Skeletal muscle tissue (tissue), 5 donors: ENCODE measurements around the gene KRTAP9-7. TPM values are rescaled to one million over a fixed set of nuclear protein-coding genes. Genes with fewer than 3 reads are reported as not detected.

Source experiments
- H3K27ac ChIP-seq: one replicate; pipeline ENCODE4 v1.7.0; 2013; ENCODE audit warnings: mild to moderate bottlenecking, low read depth, low read length, inconsistent platforms
- H3K27me3 ChIP-seq, 3 donors: one replicate each; pipeline ENCODE4 v1.7.0; 2013; ENCODE audit warnings: low read length in 3 of 3; ENCODE audit not compliant: control insufficient read depth in 3 of 3, insufficient read depth in 3 of 3
- H3K36me3 ChIP-seq, 3 donors: one replicate each; pipeline ENCODE4 v1.7.0; 2013; ENCODE audit warnings: low read length in 3 of 3; ENCODE audit not compliant: control insufficient read depth in 3 of 3, insufficient read depth in 3 of 3
- H3K4me1 ChIP-seq, 3 donors: one replicate each; pipeline ENCODE4 v1.7.0; 2013; ENCODE audit warnings: low read length in 3 of 3, mild to moderate bottlenecking in 3 of 3; ENCODE audit not compliant: control insufficient read depth in 3 of 3, insufficient read depth in 3 of 3
- H3K4me3 ChIP-seq, 3 donors: one replicate each; pipeline ENCODE4 v1.7.0; 2013; ENCODE audit warnings: low read length in 3 of 3
- H3K9ac ChIP-seq, 3 donors: one replicate each; pipeline ENCODE4 v1.7.0; 2013; ENCODE audit warnings: low read length in 3 of 3, mild to moderate bottlenecking in 3 of 3, moderate library complexity in 2 of 3, low read depth in 1 of 3
- H3K9me3 ChIP-seq, 3 donors: one replicate each; pipeline ENCODE4 v1.7.0; 2013; ENCODE audit warnings: low read length in 3 of 3; ENCODE audit not compliant: control insufficient read depth in 3 of 3
- small RNA-seq: library from RNA; depleted of rRNA; stranded (forward); fragments of <200 nt; gene quantifications from one replicate; pipeline ENCODE3, GENCODE V24; 2014
- total RNA-seq: library from RNA; depleted of rRNA; stranded (reverse); fragments of >200 nt; gene quantifications from one replicate; pipeline ENCODE4 v1.2.3, GENCODE V29; 2014
- donor health status: Osteomylitis.

The KRTAP9-7 gene
- total RNA-seq, 1 donor from 2014 or later = not detected

- no peaks in the 10 kb centered on the region for H3K36me3 ChIP-seq
- no peak overlapping the region for H3K4me3 ChIP-seq
- no peak overlapping the region for H3K27ac ChIP-seq
- no peak overlapping the region for H3K9ac ChIP-seq
- peaks cover 4 to 12% (median 6%) of the 10 kb centered on the region in 3 donors for H3K27me3 ChIP-seq
- peaks cover 0 to 3% (median 0%) of the 10 kb centered on the region in 3 donors for H3K9me3 ChIP-seq
- H3K4me1 ChIP-seq = no peaks in the 10 kb centered on the region
Observed at GRCh38 chr17:41318231-41318630, 42.7 kb downstream of the KRTAP9-7 start.

GRCh38 chr17:41322094-41322902 is 46.8 kb downstream of the KRTAP9-7 start:
- peaks cover 0 to under 1% (median 0%) of the 10 kb centered on the region in 3 donors for H3K27me3 ChIP-seq
- H3K4me3 ChIP-seq = no peak overlapping the region
- no peak overlapping the region for H3K27ac ChIP-seq
- H3K36me3 ChIP-seq = no peaks in the 10 kb centered on the region
- peaks cover 0 to 3% (median 0%) of the 10 kb centered on the region in 3 donors for H3K9me3 ChIP-seq
- no peaks in the 10 kb centered on the region for H3K4me1 ChIP-seq
- H3K9ac ChIP-seq = no peak overlapping the region

DNA sequence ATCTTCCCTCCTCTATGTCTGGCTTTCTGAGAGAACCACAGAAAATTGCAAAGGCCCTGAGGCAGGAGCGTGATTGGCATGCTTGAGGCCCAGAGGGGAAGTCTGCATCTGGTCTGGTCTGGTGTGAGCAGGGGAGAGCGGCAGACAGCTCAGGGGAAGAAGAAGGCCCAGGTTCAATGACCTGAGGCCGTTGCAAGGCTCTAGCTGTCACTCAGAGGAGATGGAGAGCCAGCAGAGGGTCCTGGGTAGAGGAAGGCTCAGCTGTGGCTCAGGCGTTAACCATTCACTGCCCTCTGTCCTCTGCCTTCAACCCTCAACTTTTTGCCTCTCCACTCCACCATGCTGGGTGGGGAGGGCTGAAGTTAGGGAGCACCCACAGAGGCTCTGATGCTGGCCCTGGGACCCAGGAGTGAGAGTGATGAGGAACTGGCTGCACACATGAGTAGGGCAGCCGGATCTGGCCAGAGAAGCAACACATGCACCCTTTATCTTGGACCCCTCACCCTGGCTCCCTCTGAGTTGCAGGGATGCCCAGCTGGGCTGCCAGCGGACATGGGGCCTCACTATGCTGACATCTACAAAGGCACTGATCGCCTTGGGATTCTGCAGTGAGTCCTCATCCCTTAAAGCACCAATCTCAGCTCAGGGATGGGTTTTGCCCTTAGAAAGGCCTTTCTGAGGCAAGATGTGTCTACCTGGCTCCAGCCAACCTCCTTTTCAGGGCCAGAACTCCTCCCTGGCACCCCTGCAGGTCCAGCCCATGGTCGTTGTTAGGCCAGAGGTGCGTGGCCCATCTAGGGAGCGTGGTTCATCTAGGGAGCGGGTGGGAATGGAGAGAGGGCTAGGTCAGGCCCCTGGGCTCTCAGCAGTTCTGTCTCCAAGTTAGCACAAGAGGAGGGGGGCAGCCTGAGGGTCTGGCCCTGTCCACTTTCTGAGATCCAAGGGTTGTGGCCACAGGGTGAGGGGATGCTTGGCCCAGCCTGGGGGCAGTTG is 47.7 kb downstream of the KRTAP9-7 start:
- Histone ChIP-seq H3K9ac (no peak overlapping the region), H3K27me3 (peaks cover 0 to 4% (median 0%) of the 10 kb centered on the region in 3 donors), H3K9me3 (peaks cover 0 to 3% (median 0%) of the 10 kb centered on the region in 3 donors), H3K36me3 (no peaks in the 10 kb centered on the region), H3K27ac (no peak overlapping the region), H3K4me1 (no peaks in the 10 kb centered on the region), H3K4me3 (no peak overlapping the region)

- peaks cover 0 to 3% (median 0%) of the 10 kb centered on the region in 3 donors for H3K9me3 ChIP-seq
Observed at GRCh38 chr17:41324180-41325075, 48.9 kb downstream of the KRTAP9-7 start.

GRCh38 chr17:41325126-41325525 is 49.6 kb downstream of the KRTAP9-7 start:
- Histone ChIP-seq H3K9me3 (no peaks in the 10 kb centered on the region), H3K9ac (no peak overlapping the region), H3K36me3 (no peaks in the 10 kb centered on the region), H3K4me1 (no peaks in the 10 kb centered on the region), H3K27me3 (peaks cover 0 to 4% (median 0%) of the 10 kb centered on the region in 3 donors), H3K4me3 (no peak overlapping the region), H3K27ac (no peak overlapping the region)

More at GRCh38 chr17:41324180-41325075, 48.9 kb downstream of the KRTAP9-7 start:
- Histone ChIP-seq H3K4me1 (no peaks in the 10 kb centered on the region), H3K27ac (no peak overlapping the region), H3K36me3 (no peaks in the 10 kb centered on the region), H3K27me3 (peaks cover 0 to 4% (median 0%) of the 10 kb centered on the region in 3 donors), H3K4me3 (no peak overlapping the region), H3K9ac (no peak overlapping the region)

GRCh38 chr17:41325611-41326010 is 50.1 kb downstream of the KRTAP9-7 start:
- Histone ChIP-seq H3K36me3 (no peaks in the 10 kb centered on the region), H3K4me3 (no peak overlapping the region), H3K9me3 (no peaks in the 10 kb centered on the region), H3K27me3 (peaks cover 0 to 4% (median 0%) of the 10 kb centered on the region in 3 donors), H3K4me1 (no peaks in the 10 kb centered on the region), H3K9ac (no peak overlapping the region), H3K27ac (no peak overlapping the region)

Small RNAs within 50 kb of the gene (small RNA-seq; reads per million reads assigned to genes)
- not detected for gene KRTAP9-10P

Other genes starting within 250 kb of the KRTAP9-7 start
- gene KRTAP1-5, start 248.5 kb upstream of the KRTAP9-7 start, total RNA-seq = not detected
- gene KRTAP1-4, start 245.5 kb upstream of the KRTAP9-7 start, total RNA-seq = not detected
- gene KRTAP1-3, start 240.8 kb upstream of the KRTAP9-7 start, total RNA-seq = not detected
- gene KRTAP1-1, start 234.2 kb upstream of the KRTAP9-7 start, total RNA-seq = not detected
- gene KRTAP2-1, start 228.4 kb upstream of the KRTAP9-7 start, total RNA-seq = not detected
- not detected for gene KRTAP2-2, start 220.5 kb upstream of the KRTAP9-7 start, total RNA-seq
- not detected for gene KRTAP2-3, start 215.6 kb upstream of the KRTAP9-7 start, total RNA-seq
- not detected for gene KRTAP2-4, start 209.8 kb upstream of the KRTAP9-7 start, total RNA-seq
- not detected for gene KRTAP4-7, start 191.5 kb upstream of the KRTAP9-7 start, total RNA-seq
- gene KRTAP4-8, start 177.6 kb upstream of the KRTAP9-7 start, total RNA-seq = not detected
- gene KRTAP4-16, start 173.5 kb upstream of the KRTAP9-7 start, total RNA-seq = not detected
- not detected for gene KRTAP4-9, start 170.3 kb upstream of the KRTAP9-7 start, total RNA-seq
- not detected for gene KRTAP4-11, start 157.3 kb upstream of the KRTAP9-7 start, total RNA-seq
- not detected for gene KRTAP4-12, start 151.5 kb upstream of the KRTAP9-7 start, total RNA-seq
- gene KRTAP4-6, start 135.2 kb upstream of the KRTAP9-7 start, total RNA-seq = not detected
- gene KRTAP4-5, start 125.9 kb upstream of the KRTAP9-7 start, total RNA-seq = not detected
- not detected for gene KRTAP4-4, start 115.0 kb upstream of the KRTAP9-7 start, total RNA-seq
- gene KRTAP4-3, start 107.5 kb upstream of the KRTAP9-7 start, total RNA-seq = not detected
- not detected for gene KRTAP4-2, start 97.5 kb upstream of the KRTAP9-7 start, total RNA-seq
- not detected for gene KRTAP4-1, start 90.8 kb upstream of the KRTAP9-7 start, total RNA-seq
- not detected for gene KRTAP9-1, start 85.8 kb upstream of the KRTAP9-7 start, total RNA-seq
- gene KRTAP9-2, start 49.0 kb upstream of the KRTAP9-7 start, total RNA-seq = not detected
- gene KRTAP9-3, start 43.2 kb upstream of the KRTAP9-7 start, total RNA-seq = not detected
- not detected for gene KRTAP9-8, start 37.7 kb upstream of the KRTAP9-7 start, total RNA-seq
- gene KRTAP9-4, start 26.0 kb upstream of the KRTAP9-7 start, total RNA-seq = not detected
- not detected for gene KRTAP9-9, start 20.3 kb upstream of the KRTAP9-7 start, total RNA-seq
- gene KRTAP9-6, start 10.3 kb upstream of the KRTAP9-7 start, total RNA-seq = not detected
- not detected for gene KRTAP29-1, start 27.2 kb downstream of the KRTAP9-7 start, total RNA-seq
- gene KRTAP16-1, start 33.6 kb downstream of the KRTAP9-7 start, total RNA-seq = not detected
- not detected for gene KRTAP17-1, start 40.0 kb downstream of the KRTAP9-7 start, total RNA-seq
- not detected for gene KRT33A, start 75.1 kb downstream of the KRTAP9-7 start, total RNA-seq
- not detected for gene KRT33B, start 94.1 kb downstream of the KRTAP9-7 start, total RNA-seq
- gene KRT34, start 106.6 kb downstream of the KRTAP9-7 start, total RNA-seq = not detected
- 3.1 TPM for gene KRT31, start 121.9 kb downstream of the KRTAP9-7 start, total RNA-seq
- not detected for gene KRT37, start 148.9 kb downstream of the KRTAP9-7 start, total RNA-seq
- gene KRT38, start 165.3 kb downstream of the KRTAP9-7 start, total RNA-seq = not detected
- gene KRT32, start 191.7 kb downstream of the KRTAP9-7 start, total RNA-seq = not detected
- not detected for gene KRT35, start 205.5 kb downstream of the KRTAP9-7 start, total RNA-seq
- gene KRT36, start 214.2 kb downstream of the KRTAP9-7 start, total RNA-seq = not detected
- gene KRT13, start 229.9 kb downstream of the KRTAP9-7 start, total RNA-seq = not detected
- gene KRT15, start 243.2 kb downstream of the KRTAP9-7 start, total RNA-seq = not detected